HG03196 (cell line): ENCODE results near the gene TNKS2.

Experiments
- ATAC-seq: cut with Tn5 transposase; IDR thresholded peaks from one replicate; pipeline ENCODE4 v1.9.1; 2021; ENCODE audit not compliant: unreplicated experiment

Gene TNKS2

GRCh38 chr10:91907914-91908336, 109.7 kb downstream of the TNKS2 start:
- no peak for ATAC-seq

DNA sequence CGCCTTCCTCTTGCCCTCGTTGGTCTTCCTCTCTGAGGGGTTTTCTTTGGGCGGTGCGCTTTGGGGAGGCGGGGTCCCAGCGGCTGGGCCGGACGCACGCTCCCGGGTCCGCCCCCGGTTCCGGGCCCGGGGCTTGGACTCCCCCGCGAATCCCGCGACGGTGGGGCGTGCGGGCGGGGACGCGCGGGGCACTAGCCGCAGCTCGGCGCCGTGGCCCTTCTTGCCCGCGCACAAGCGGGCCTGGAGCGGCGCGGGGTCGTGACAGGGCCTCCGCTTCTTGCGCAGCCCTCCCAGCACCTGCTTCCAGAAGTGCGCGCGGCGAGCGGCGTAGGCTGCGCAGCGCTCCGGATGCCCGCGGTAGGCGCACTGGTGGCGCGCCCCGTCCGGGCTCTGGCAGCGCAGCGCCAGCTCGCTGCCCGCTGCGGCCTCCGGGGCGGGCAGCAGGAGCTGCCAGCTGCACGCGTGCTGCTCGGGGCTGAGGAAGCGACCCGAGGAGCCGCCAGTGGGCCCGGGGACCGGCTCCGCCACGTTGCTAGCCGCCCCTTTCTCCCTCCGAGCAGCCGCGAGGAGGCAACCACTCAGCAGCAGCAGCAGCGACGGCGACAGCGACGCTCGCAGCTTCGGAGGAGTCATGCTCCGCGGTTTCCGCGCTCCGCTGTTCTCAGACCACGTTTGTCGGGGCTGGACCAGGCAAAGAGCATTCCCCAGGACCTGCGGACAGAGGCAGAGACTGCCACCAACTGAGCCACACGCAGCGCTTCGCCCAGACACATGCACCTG, 110.3 kb downstream of the TNKS2 start:
- ATAC-seq = peak; percentile 85

- ATAC-seq = no peak
Observed at GRCh38 chr10:91909117-91909677, 111.0 kb downstream of the TNKS2 start, which contains the start of gene FGFBP3. TSS of gene FGFBP3 (minus strand) at chr10:91909486. CDS start at chr10:91908969, 517 bp downstream.

GRCh38 chr10:91910467-91910866, 112.2 kb downstream of the TNKS2 start:
- ATAC-seq = no peak
